DMS 273 treated with DMSO at 0.1 percent for 48 hours (cell line): Measurements from ENCODE around the gene EFCAB12.
"Not testable (repeated sequence)": the region's sequence is repeated elsewhere in the genome, so short reads cannot be mapped to it uniquely, and the experiment has no call there.

ENCODE experiments used
- DNase-seq: peaks from one replicate; lab custom pipeline; 2025; lab: John Stamatoyannopoulos, UW

EFCAB12 gene

GRCh38 chr3:129392106-129392887, 36.1 kb downstream of the EFCAB12 start:
- not testable (repeated sequence) for DNase-seq

- not testable (repeated sequence) for DNase-seq
Observed at GRCh38 chr3:129391583-129391982, 36.9 kb downstream of the EFCAB12 start.

GRCh38 chr3:129389572-129389937, 38.9 kb downstream of the EFCAB12 start:
- DNase-seq, result no peak

- not testable (repeated sequence) for DNase-seq
Observed at GRCh38 chr3:129388791-129389571, 39.5 kb downstream of the EFCAB12 start.

DNA sequence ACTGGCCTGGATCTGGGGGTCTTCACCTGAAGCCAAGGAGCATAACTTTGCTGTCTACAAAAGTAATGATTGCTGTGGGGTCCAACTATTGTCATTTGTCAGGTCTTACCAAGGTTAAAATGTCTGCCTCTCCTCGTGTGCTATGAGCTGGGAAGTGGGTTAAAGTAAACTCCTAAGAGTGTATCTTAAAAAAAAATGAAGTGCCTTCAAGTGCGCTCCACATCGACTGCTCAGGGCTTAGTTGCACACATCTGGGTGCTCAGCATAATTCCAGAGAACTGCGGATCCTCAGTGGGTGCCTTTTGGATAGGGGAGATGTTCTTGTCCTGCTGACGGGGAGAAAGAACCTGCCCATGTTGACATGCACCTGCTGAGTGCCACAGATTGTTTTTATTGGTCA, 40.9 kb downstream of the EFCAB12 start:
- no peak for DNase-seq

DNA sequence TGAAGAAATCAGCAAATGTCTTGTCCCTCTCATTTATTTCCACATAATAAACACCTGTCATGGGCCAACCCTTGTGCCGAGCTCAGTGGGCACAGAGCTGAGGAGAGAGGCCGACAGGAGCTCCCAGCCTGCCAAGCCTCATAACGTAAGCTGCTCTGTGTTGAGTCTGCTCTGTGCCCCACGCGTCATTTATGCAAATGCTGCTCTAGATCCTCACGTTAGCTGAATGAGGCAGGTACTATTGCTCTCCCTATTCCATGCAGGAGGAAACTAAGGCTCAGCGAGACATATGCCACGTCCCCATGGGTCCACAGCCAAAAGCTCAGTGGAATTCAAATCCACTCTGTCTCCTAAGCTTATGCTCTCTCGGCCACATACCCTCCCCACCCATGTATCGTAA, 41.5 kb downstream of the EFCAB12 start:
- no peak for DNase-seq

DNA sequence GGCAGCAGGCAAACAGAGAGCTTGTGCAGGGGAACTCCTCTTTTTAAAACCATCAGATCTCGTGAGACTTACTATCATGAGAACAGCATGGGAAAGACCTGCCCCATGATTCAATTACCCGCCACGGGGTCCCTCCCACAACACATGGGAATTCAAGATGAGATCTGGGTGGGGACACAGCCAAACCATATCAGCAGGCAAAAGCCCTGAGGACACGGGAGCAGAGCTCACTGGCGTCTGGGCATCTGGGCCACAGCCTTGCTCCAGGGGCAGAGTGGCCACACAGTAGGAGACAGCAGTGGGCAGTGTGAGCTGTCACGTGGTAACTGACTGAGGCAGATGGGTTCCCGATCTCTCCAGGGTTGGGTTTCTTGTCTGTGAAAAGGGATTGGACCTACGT, 42.9 kb downstream of the EFCAB12 start:
- peak; percentile 67 for DNase-seq

DNA sequence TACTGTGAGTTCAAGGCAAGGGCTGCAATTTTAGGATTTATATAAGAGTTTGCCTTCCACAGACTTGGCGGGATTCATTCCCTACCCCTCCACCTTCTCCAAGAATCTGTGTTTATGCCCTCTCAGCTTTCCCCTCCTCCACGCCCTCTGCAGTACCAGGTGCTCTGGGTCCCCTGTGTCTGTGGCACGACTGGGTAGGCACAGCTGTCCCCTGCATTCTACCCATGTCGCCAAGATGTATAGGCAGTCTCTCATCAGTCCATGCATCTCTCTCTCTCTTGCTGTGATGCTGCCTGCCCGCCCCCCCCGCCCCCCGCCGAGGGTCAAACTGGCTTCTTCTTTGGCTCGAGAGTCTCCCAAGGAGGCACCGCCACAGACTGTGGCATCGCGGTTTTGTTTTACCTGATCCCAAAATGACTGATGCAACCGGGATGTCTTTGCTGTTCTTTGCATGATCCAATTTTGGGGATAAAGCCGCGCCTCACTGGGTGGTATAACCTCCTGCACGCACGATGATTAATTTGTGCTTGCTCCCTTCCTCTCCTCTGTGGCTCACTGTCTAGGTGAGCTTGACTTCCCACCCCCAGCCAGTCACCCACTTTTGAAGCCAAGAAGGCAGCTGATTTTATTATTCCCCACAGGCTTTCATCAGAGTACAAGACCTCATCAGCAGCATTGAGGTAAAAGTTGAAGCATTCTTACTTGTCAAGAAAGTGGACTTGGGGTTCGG, 43.7 kb downstream of the EFCAB12 start:
- no peak for DNase-seq

DNA sequence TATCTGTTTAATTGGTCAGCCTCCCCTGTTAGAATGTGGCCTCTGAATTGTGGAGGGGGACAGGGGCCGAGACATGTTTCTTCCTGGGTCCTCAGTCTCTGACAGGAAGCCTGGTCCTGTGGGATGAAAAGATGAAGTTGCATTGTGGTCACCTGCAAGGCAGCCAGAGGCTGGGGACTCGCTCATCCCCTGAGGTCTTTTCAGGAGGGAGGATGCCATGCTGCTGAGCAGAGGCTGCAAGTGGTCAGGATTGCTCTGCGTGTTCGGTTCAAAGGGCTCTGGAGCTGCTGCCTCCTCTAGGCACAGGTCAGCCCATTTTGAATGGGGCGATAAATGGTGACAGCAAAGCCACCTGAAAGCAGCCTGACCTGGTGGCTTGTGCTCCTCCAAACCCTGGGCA, 44.3 kb downstream of the EFCAB12 start:
- not testable (repeated sequence) for DNase-seq

DNA sequence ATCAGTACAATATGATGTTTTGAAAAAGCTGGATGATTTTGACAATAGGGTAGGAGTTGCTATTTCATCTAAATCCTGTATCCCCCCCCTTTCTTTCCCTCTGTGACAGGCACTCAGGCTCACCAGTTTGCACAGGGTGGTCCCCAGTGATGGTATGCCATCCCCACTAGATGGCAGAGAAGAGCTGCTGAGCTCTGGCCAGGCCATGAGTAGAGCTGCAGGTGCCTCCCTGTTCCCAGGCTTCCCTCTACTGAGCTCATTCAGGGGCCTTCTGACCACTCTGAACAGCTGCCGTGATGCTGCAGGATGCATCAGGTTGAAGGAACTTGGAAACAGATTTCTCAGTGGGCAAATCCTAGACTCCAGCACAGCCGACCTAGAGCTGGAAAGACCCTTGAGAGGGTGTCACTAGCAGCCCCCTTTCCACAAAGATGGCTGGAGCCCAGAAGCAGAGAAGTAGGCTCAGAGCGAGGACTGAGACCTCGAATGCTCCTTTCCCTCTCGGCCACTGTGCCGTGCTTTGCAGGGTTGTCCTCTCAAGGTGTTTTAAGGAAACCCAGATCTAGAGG, 45.1 kb downstream of the EFCAB12 start:
- DNase-seq, result peak; percentile 62

DNA sequence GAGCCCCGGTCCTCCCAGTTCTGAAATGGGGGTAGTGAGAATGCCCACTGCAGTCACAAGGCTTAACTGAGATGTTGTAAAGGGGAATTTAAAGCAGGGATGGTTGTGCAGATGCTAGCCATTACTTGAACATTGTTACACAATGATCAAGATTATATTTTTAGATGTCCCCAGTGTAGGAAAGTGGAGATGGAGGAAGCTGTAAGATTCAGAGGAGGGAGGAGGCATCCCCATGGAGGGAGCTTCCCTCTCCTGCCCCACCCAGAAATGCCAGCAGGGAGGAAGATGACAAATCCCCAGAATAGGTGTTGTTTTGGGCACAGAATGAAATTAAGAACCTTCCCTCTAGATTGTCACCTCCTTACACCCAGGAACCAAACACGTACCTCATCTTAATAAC, 46.1 kb downstream of the EFCAB12 start:
- DNase-seq, result no peak

- DNase-seq, result no peak
Observed at GRCh38 chr3:129379582-129380358, 48.7 kb downstream of the EFCAB12 start.

DNA sequence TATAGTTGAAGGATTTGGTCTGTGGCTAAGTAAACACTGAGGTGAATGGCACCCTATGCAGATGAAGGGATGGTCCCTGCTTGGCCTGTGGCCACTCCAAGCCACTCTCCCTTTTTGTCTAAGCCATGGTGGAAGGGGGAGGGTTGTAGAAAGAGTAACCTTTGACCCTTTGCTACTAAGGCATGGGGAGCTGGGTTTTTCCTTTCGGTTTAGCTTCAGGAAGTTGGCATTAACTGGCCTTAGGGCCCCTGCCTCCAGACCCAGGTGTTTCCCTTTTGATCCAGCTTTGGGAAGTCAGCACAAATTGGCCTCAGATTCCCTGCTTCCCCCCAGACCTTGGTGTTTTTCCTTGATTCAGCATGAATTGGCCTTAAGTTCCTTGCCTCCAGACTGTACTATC, 49.5 kb downstream of the EFCAB12 start:
- no peak for DNase-seq

GRCh38 chr3:129377615-129378014, 50.8 kb downstream of the EFCAB12 start:
- DNase-seq, result no peak

GRCh38 chr3:129375099-129375498, 53.3 kb downstream of the EFCAB12 start:
- no peak for DNase-seq

DNA sequence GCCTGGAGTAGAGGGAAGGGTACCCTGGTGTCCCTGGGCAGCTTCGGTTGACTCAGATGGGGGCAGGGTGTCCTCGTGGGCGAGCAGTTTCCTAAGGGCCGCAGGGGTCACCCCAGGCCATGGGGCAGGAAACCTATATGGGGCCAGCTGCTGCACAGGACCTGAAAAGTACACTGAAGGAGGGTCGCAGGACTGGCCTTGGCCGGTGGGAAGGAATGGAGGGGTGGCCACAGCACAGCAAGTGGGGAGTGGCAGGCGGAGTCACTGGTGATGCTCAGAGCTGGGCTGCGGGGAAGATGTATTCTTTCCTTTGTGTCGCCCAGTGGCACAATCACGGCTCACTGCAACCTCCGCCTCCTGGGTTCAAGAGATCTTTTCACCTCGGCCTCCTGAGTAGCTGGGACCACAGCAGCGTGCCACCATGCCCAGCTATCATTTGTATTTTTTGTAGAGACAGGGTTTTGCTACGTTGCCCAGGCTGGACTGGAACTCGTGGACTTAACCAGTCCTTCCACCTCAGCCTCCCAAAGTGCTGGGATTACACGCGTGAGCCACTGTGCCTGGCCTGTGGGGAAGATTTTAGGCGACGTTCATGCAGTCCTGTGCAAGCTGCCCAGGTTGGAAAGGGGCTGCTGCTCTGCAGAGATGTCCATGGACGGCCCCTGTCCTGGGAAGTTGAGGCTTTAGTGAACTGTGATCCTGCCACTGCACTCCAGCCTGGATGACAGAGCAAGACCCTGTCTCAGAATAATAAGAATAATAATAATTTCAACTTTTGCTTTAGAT, 57.2 kb downstream of the EFCAB12 start:
- no peak for DNase-seq

DNA sequence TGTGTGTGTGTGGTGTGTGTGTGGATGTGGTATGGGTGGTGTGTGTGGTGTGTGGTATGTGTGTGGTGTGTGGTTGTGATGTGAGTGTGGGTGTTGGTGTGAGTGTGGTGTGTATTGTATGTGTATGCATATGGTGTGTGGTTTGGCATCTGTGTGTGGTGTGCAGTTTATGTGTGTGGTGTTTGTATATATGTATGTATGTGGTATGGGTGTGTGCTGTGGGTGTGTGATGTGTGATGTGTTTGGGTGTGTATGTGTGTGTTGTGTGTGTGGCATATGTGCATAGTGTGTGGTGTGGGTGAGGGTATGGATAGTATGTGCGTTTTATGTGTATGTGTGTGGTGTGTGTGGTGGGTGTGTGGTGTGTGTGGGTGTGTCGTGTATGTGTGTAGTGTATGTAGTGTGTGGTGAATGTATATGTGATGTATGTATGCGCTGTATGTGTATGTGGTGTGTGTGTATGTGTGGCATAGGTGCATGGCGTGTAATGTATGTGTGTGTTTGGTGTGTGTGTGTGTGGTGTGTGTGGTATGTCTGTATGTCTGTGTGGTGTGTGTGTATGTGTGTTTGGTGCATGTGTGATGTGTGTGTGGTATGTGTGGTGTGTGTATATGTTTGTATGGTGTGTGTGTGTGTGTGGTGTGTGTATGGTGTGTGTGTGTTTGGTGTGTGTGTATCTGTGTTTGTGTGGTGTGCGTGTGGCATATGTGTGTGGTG, 58.0 kb downstream of the EFCAB12 start:
- DNase-seq, result no peak

DNA sequence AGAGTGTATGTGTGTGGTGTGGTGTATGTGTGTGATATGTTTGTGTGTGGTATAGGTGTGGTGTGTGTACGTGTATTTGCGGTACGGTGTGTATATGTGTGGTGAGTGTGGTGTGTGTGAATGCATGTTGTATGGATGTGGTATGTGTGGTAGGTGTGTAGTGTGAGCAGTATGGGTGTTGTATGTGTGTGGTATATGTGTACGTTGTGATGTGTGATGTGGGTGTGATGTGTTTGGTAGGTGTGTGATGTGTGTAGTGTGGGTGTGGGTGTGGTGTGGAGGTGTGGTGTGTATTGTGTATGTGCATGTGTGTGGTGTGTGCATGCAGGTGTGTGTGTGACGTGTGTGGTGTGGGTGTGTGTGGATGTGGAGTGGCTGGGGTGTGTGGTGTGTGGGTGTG, 58.7 kb downstream of the EFCAB12 start:
- DNase-seq, result no peak

GRCh38 chr3:129367821-129368220, 60.6 kb downstream of the EFCAB12 start:
- DNase-seq, result no peak

- no peak for DNase-seq
Observed at GRCh38 chr3:129366312-129366831, 62.1 kb downstream of the EFCAB12 start.
